ENCODE measurements around the gene MXD1. TPM values are rescaled to one million over a fixed set of nuclear protein-coding genes. Genes with fewer than 3 reads are reported as not detected.
A peak's percentile ranks its signal among the peaks of the same experiment; 100 is the strongest.

The MXD1 gene
- total and polyA plus RNA-seq, 4 donors: 1.4 to 8.5 (median 5.8) TPM

DNA sequence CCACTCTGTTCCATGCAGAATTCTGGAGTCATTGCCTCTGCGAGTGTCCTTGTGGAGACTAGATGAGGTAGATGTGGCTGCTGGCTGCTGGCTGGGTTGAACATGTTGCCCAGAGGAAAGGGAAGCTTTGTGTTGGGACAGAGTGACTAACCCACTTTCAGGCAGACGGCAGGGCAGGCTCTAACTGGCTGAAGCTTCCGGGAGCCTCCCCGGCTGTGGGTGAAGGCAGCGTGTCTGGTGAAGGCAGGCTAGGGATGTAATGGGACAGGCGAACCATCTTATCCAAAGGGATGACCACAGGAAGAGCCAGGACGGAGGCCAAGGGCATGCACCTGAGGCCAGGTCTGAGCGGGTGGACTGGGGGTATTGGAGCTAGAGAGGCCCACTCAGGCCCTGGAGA is 30.5 kb downstream of the MXD1 start:
- Histone ChIP-seq H3K27ac (ENCODE audit: low read depth in 1 of 2, low read length in 2 of 2) (peak overlapping the region in 1 of 2 donors; percentile 46), H3K36me3 (ENCODE audit: control insufficient read depth in 4 of 4, insufficient read depth in 3 of 4, low read depth in 1 of 4, low read length in 3 of 4) (peaks cover 1 to 25% (median 9%) of the 10 kb centered on the region in 4 donors), H3K4me1 (ENCODE audit: control insufficient read depth in 4 of 4, insufficient read depth in 4 of 4, low read length in 3 of 4) (no peaks in the 10 kb centered on the region), H3K9me3 (ENCODE audit: control insufficient read depth in 4 of 4, low read length in 3 of 4) (no peaks in the 10 kb centered on the region), H3K27me3 (ENCODE audit: control insufficient read depth in 4 of 4, insufficient read depth in 4 of 4, low read length in 3 of 4) (no peaks in the 10 kb centered on the region), H3K9ac (ENCODE audit: low read depth in 1 of 2, low read length in 2 of 2) (no peak overlapping the region), H3K4me3 (ENCODE audit: low read depth in 1 of 3, low read length in 3 of 3) (no peak overlapping the region)
- TF ChIP-seq, protein P1, sequence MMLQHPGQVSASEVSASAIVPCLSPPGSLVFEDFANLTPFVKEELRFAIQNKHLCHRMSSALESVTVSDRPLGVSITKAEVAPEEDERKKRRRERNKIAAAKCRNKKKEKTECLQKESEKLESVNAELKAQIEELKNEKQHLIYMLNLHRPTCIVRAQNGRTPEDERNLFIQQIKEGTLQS (IDR thresholded peaks at IDR 0.05): no peak
- TF ChIP-seq ZBTB33 (IDR thresholded peaks at IDR 0.05): no peak
- TF ChIP-seq HNF4G (IDR thresholded peaks at IDR 0.05): no peak
- no peak for TF ChIP-seq GABPA (IDR thresholded peaks at IDR 0.05 in 1 of 2, conservative IDR thresholded peaks at IDR 0.05 in 1 of 2)
- TF ChIP-seq RAD21 (IDR thresholded peaks at IDR 0.05): no peak
- no peak for TF ChIP-seq FOXA1 (IDR thresholded peaks at IDR 0.05)
- no peak for TF ChIP-seq CTCF (IDR thresholded peaks at IDR 0.05; ENCODE audit: low read depth, low read length, missing input control)
- no peak for TF ChIP-seq JUND (IDR thresholded peaks at IDR 0.05)
- TF ChIP-seq YY1 (IDR thresholded peaks at IDR 0.05): no peak
- TF ChIP-seq NR2F2 (IDR thresholded peaks at IDR 0.05): no peak
- TF ChIP-seq, protein P2, sequence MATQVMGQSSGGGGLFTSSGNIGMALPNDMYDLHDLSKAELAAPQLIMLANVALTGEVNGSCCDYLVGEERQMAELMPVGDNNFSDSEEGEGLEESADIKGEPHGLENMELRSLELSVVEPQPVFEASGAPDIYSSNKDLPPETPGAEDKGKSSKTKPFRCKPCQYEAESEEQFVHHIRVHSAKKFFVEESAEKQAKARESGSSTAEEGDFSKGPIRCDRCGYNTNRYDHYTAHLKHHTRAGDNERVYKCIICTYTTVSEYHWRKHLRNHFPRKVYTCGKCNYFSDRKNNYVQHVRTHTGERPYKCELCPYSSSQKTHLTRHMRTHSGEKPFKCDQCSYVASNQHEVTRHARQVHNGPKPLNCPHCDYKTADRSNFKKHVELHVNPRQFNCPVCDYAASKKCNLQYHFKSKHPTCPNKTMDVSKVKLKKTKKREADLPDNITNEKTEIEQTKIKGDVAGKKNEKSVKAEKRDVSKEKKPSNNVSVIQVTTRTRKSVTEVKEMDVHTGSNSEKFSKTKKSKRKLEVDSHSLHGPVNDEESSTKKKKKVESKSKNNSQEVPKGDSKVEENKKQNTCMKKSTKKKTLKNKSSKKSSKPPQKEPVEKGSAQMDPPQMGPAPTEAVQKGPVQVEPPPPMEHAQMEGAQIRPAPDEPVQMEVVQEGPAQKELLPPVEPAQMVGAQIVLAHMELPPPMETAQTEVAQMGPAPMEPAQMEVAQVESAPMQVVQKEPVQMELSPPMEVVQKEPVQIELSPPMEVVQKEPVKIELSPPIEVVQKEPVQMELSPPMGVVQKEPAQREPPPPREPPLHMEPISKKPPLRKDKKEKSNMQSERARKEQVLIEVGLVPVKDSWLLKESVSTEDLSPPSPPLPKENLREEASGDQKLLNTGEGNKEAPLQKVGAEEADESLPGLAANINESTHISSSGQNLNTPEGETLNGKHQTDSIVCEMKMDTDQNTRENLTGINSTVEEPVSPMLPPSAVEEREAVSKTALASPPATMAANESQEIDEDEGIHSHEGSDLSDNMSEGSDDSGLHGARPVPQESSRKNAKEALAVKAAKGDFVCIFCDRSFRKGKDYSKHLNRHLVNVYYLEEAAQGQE (IDR thresholded peaks at IDR 0.05): no peak
- TF ChIP-seq SP1 (IDR thresholded peaks at IDR 0.05): no peak
- no peak for TF ChIP-seq TAF1 (conservative IDR thresholded peaks at IDR 0.05)
- TF ChIP-seq FOXA2 (IDR thresholded peaks at IDR 0.05): no peak
- no peak for DNase-seq (ENCODE audit: low spot score)
- WGBS: 90% methylated on average over 8 of the region's 8 CpGs

DNA sequence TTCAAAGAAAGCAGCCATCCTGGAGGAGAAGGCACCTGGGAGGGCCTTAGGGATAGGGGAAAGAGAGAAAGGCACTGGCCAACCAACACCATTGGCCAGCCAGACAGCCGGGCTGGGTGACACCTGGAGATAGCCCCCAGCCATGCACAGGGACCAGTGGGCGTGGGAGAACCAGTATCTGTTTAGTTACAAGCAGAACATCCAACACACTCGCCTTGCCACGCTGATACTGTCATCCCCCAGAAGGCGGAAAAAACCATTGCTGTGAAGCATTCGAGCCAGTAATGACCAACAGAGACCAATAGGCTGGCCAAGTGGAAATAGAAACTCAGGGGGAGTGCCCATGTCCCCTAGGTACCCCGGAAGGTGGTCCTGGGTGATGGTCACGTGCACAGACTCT is 31.0 kb downstream of the MXD1 start:
- no peaks in the 10 kb centered on the region for H3K27me3 ChIP-seq (ENCODE audit: control insufficient read depth in 4 of 4, insufficient read depth in 4 of 4, low read length in 3 of 4)
- DNase-seq (ENCODE audit: low spot score): no peak
- no peaks in the 10 kb centered on the region for H3K4me1 ChIP-seq (ENCODE audit: control insufficient read depth in 4 of 4, insufficient read depth in 4 of 4, low read length in 3 of 4)
- H3K9ac ChIP-seq (ENCODE audit: low read depth in 1 of 2, low read length in 2 of 2): no peak overlapping the region
- WGBS: 95% methylated on average over 8 of the region's 8 CpGs
- H3K27ac ChIP-seq (ENCODE audit: low read depth in 1 of 2, low read length in 2 of 2): peak overlapping the region; percentile 25 to 46
- H3K36me3 ChIP-seq (ENCODE audit: control insufficient read depth in 4 of 4, insufficient read depth in 3 of 4, low read depth in 1 of 4, low read length in 3 of 4): peaks cover 0 to 23% (median 9%) of the 10 kb centered on the region in 4 donors
- no peaks in the 10 kb centered on the region for H3K9me3 ChIP-seq (ENCODE audit: control insufficient read depth in 4 of 4, low read length in 3 of 4)
- no peak overlapping the region for H3K4me3 ChIP-seq (ENCODE audit: low read depth in 1 of 3, low read length in 3 of 3)
- TF ChIP-seq JUND (IDR thresholded peaks at IDR 0.05) (no peak), FOXA1 (IDR thresholded peaks at IDR 0.05) (no peak)

Data from liver (tissue), 9 donors.